ES-I3 (cell line): Measurements from ENCODE around the gene FBXO36.
A peak's percentile ranks its signal among the peaks of the same experiment; 100 is the strongest.
"Not testable (repeated sequence)": the region's sequence is repeated elsewhere in the genome, so short reads cannot be mapped to it uniquely, and the experiment has no call there.

Experiments
- H3K36me3 ChIP-seq: 2 replicates; pipeline ENCODE4 v1.6.1; 2013; ENCODE audit warnings: mild to moderate bottlenecking, low read length, control low read depth, moderate library complexity; ENCODE audit not compliant: insufficient read depth
- H3K4me1 ChIP-seq: 2 replicates; pipeline ENCODE4 v1.6.1; 2013; ENCODE audit warnings: mild to moderate bottlenecking, control low read depth, low read length; ENCODE audit not compliant: insufficient read depth
- H3K9ac ChIP-seq: 2 replicates; pipeline ENCODE4 v1.6.1; 2013; ENCODE audit warnings: low read depth, mild to moderate bottlenecking, low read length, moderate library complexity
- H3K9me3 ChIP-seq: 2 replicates; pipeline ENCODE4 v1.6.1; 2013; ENCODE audit warnings: mild to moderate bottlenecking, low read length, moderate library complexity; ENCODE audit not compliant: control insufficient read depth, insufficient read depth

The FBXO36 gene

GRCh38 chr2:229900012-229900411 lies 22.3 kb upstream of the FBXO36 start:
- no peaks in the 10 kb centered on the region for H3K36me3 ChIP-seq
- H3K9me3 ChIP-seq = no peaks in the 10 kb centered on the region
- H3K4me1 ChIP-seq = no peaks in the 10 kb centered on the region; the same call in 1 of the 2 replicates
- no peak overlapping the region for H3K9ac ChIP-seq

GRCh38 chr2:229900514-229900913 lies 21.8 kb upstream of the FBXO36 start:
- H3K4me1 ChIP-seq, H3K9ac ChIP-seq, H3K9me3 ChIP-seq, H3K36me3 ChIP-seq: not testable (repeated sequence)

GRCh38 chr2:229901819-229902218 lies 20.5 kb upstream of the FBXO36 start:
- no peaks in the 10 kb centered on the region for H3K9me3 ChIP-seq
- no peak overlapping the region for H3K9ac ChIP-seq
- H3K36me3 ChIP-seq = no peaks in the 10 kb centered on the region
- no peaks in the 10 kb centered on the region; the same call in 1 of the 2 replicates for H3K4me1 ChIP-seq

GRCh38 chr2:229903037-229903436 lies 19.3 kb upstream of the FBXO36 start:
- H3K9me3 ChIP-seq = no peaks in the 10 kb centered on the region
- H3K4me1 ChIP-seq = no peaks in the 10 kb centered on the region; the same call in 1 of the 2 replicates
- no peaks in the 10 kb centered on the region for H3K36me3 ChIP-seq
- H3K9ac ChIP-seq = no peak overlapping the region

- H3K36me3 ChIP-seq = no peaks in the 10 kb centered on the region
These were observed 16.7 kb upstream of the FBXO36 start for GRCh38 chr2:229905601-229906000.

GRCh38 chr2:229909090-229909489 lies 13.2 kb upstream of the FBXO36 start:
- H3K36me3 ChIP-seq = no peaks in the 10 kb centered on the region
- H3K9me3 ChIP-seq = no peaks in the 10 kb centered on the region
- no peak overlapping the region for H3K9ac ChIP-seq
- peaks cover 8% of the 10 kb centered on the region; the same call in 1 of the 2 replicates for H3K4me1 ChIP-seq

More at GRCh38 chr2:229905601-229906000, 16.7 kb upstream of the FBXO36 start:
- Histone ChIP-seq H3K9me3 (no peaks in the 10 kb centered on the region), H3K9ac (no peak overlapping the region), H3K4me1 (0 out of 2 replicates have a peak, but pooled peaks cover 2% of the 10 kb centered on the region)

GRCh38 chr2:229910147-229910831 lies 12.0 kb upstream of the FBXO36 start:
- no peaks in the 10 kb centered on the region for H3K9me3 ChIP-seq
- H3K9ac ChIP-seq = no peak overlapping the region
- no peaks in the 10 kb centered on the region for H3K36me3 ChIP-seq
- peaks cover 11% of the 10 kb centered on the region; the same call in 1 of the 2 replicates for H3K4me1 ChIP-seq

GRCh38 chr2:229910832-229911412 lies 11.4 kb upstream of the FBXO36 start:
- Histone ChIP-seq H3K4me1 (peaks cover 11% of the 10 kb centered on the region; the same call in 1 of the 2 replicates), H3K9ac (no peak overlapping the region), H3K36me3 (no peaks in the 10 kb centered on the region), H3K9me3 (no peaks in the 10 kb centered on the region)

GRCh38 chr2:229914171-229914570 lies 8.1 kb upstream of the FBXO36 start:
- Histone ChIP-seq H3K9me3 (no peaks in the 10 kb centered on the region), H3K4me1 (peaks cover 11% of the 10 kb centered on the region; the same call in 1 of the 2 replicates), H3K36me3 (no peaks in the 10 kb centered on the region; the same call in 1 of the 2 replicates), H3K9ac (no peak overlapping the region)

- Histone ChIP-seq H3K9ac (no peak overlapping the region), H3K36me3 (no peaks in the 10 kb centered on the region; the same call in 1 of the 2 replicates), H3K4me1 (peaks cover 3% of the 10 kb centered on the region; the same call in 1 of the 2 replicates), H3K9me3 (no peaks in the 10 kb centered on the region)
These were observed 4.5 kb upstream of the FBXO36 start for GRCh38 chr2:229917793-229918192.

GRCh38 chr2:229920011-229920641 lies 2.2 kb upstream of the FBXO36 start:
- peak overlapping the region; percentile 82 for H3K9ac ChIP-seq
- no peaks in the 10 kb centered on the region for H3K4me1 ChIP-seq
- no peaks in the 10 kb centered on the region for H3K9me3 ChIP-seq
- no peaks in the 10 kb centered on the region; the same call in 1 of the 2 replicates for H3K36me3 ChIP-seq

GRCh38 chr2:229921101-229921891 lies 1.0 kb upstream of the FBXO36 start:
- no peaks in the 10 kb centered on the region for H3K4me1 ChIP-seq
- H3K36me3 ChIP-seq = no peaks in the 10 kb centered on the region; the same call in 1 of the 2 replicates
- peak overlapping the region; percentile 82 for H3K9ac ChIP-seq
- H3K9me3 ChIP-seq = no peaks in the 10 kb centered on the region

GRCh38 chr2:229921892-229922448 lies 333 bp upstream of the FBXO36 start, which contains the start of gene TRIP12:
TSS of gene TRIP12 (minus strand) at chr2:229922009. CDS start at chr2:229880079, 41,930 bp downstream.
- Histone ChIP-seq H3K36me3 (no peaks in the 10 kb centered on the region; the same call in 1 of the 2 replicates), H3K9ac (peak within 1 kb of the TSS; percentile 82), H3K9me3 (no peaks in the 10 kb centered on the region), H3K4me1 (no peaks in the 10 kb centered on the region)

- H3K9ac ChIP-seq, H3K4me1 ChIP-seq, H3K36me3 ChIP-seq, H3K9me3 ChIP-seq: not testable (repeated sequence)
These were observed 2.2 kb downstream of the FBXO36 start for GRCh38 chr2:229924541-229924940.
